Bronchial epithelial cell (primary cell): ENCODE data around the gene RTL3. TPM values are rescaled to one million over a fixed set of nuclear protein-coding genes. Genes with fewer than 3 reads are reported as not detected.
"Not testable (repeated sequence)": the region's sequence is repeated elsewhere in the genome, so short reads cannot be mapped to it uniquely, and the experiment has no call there.

Source experiments
- DNase-seq: peaks from one replicate; pipeline ENCODE4 v3.0.0-alpha.2; 2010; ENCODE audit warnings: low read depth
- FAIRE-seq: peaks from 2 replicates; lab custom pipeline; 2011; peaks lifted over from hg19 to GRCh38; lab: Jason Lieb, UNC
- H3K27me3 ChIP-seq: 2 replicates; pipeline ENCODE4 v1.5.1; 2011; ENCODE audit warnings: low read length; ENCODE audit not compliant: control insufficient read depth, insufficient read depth
- H3K36me3 ChIP-seq: 2 replicates; pipeline ENCODE4 v1.5.1; 2011; ENCODE audit warnings: low read length; ENCODE audit not compliant: control insufficient read depth, insufficient read depth
- H3K4me3 ChIP-seq: 2 replicates; pipeline ENCODE4 v1.5.1; 2011; ENCODE audit warnings: mild to moderate bottlenecking, low read depth, low read length, control low read depth
- CTCF ChIP-seq: IDR thresholded peaks from 2 replicates; pipeline ENCODE4 v1.5.1; 2011; ENCODE audit warnings: mild to moderate bottlenecking, moderate library complexity, low read length, control low read depth, inconsistent platforms; ENCODE audit not compliant: insufficient read depth, severe bottlenecking
- total RNA-seq: library from RNA; depleted of rRNA; stranded (reverse); fragments of >200 nt; gene quantifications from 2 replicates; pipeline ENCODE4 v1.2.1, GENCODE V29; 2014

Gene RTL3
- total RNA-seq, 1 donor from 2014 or later, result not detected

GRCh38 chrX:78658414-78658813, 714 bp downstream of the RTL3 start:
- no peaks in the 10 kb centered on the region for H3K36me3 ChIP-seq
- TF ChIP-seq CTCF, result no peak
- no peaks in the 10 kb centered on the region for H3K27me3 ChIP-seq
- FAIRE-seq, result no peak
- no peak for DNase-seq
- no peak overlapping the region for H3K4me3 ChIP-seq

DNA sequence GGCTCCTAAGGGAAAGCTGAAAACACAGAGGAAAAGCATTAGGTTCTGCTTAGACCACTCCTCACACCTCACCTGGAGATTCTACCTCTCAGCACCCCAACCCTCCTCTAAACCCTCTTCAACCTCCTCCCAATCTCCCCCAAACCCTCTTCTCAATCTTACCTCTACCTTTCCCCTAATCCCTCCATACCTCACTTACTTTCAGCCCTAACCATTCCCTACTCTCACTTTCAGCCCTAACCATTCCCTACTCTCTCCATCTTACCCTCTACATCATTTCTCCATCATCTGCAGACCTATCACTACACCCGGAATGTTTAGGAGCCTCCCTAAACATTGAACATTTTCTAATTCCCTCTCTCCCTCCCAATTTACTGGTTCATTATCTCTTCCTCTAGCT, 3.5 kb downstream of the RTL3 start:
- TF ChIP-seq CTCF, result no peak
- Histone ChIP-seq H3K4me3 (no peak overlapping the region), H3K27me3 (no peaks in the 10 kb centered on the region), H3K36me3 (no peaks in the 10 kb centered on the region)
- DNase-seq (no peak), FAIRE-seq (no peak)

DNA sequence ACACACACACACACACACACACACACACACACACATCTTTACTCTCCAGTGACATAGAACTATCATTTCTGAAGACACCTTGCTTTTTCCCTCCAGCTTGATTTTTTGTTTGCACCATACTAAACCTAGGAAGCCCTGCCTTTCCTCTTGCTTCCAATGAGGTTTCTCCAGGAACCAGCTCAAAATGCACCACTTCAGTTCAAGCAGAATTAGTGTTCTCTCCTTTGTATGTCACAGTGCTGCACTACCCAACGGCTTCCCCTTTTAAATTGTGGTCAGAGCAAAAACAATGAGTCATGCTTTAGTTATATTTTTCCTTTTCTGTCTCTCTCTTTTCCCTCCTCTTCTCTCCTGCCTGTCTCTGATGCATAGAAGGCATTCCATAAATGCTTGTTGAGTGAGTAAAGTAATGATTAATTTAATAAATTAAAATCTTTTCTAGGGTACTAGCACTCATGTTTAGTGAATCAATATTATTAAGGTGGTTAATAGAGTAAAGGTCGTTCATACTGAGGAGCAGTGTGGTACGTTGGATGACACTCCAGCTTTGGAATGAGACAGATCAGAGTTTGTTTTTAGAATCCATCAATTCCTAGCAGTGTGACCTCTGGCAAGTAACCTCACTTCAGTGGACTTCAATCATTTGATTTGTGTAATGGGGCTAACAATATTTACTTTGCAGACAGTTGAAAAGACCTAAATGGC, 5.9 kb downstream of the RTL3 start:
- no peak for FAIRE-seq

DNA sequence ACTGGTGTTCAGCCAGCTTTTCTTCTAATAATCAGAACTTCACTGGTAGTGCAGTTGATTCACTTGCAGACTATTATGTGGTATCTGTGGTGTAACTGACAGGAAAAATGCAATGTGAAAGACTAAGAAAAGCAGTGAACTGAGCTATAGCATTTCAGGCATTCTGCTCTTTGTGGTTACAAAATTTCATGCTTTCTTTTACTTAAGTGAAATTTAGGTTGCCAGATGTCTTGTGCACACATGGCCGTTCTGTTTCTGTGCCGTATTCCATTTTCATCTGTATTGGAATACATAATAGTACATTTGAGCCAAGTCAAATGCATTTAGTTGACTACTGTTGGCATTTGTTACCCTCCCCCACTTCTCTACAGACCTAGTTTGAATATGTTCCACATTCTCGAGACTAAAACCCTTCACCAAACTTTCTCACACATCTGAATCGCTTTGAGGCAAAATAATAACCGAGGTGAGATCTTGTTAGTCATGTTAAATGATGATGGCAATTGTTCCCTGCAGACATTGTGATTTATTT, 8.2 kb downstream of the RTL3 start:
- no peaks in the 10 kb centered on the region for H3K36me3 ChIP-seq
- DNase-seq, result no peak
- FAIRE-seq, result no peak
- H3K27me3 ChIP-seq, result no peaks in the 10 kb centered on the region
- TF ChIP-seq CTCF, result no peak
- H3K4me3 ChIP-seq, result no peak overlapping the region

More for the DNA sequence above, 5.9 kb downstream of the RTL3 start:
- no peak overlapping the region for H3K4me3 ChIP-seq
- no peak for TF ChIP-seq CTCF
- DNase-seq, result peak; percentile 77
- no peaks in the 10 kb centered on the region for H3K27me3 ChIP-seq
- H3K36me3 ChIP-seq, result no peaks in the 10 kb centered on the region

DNA sequence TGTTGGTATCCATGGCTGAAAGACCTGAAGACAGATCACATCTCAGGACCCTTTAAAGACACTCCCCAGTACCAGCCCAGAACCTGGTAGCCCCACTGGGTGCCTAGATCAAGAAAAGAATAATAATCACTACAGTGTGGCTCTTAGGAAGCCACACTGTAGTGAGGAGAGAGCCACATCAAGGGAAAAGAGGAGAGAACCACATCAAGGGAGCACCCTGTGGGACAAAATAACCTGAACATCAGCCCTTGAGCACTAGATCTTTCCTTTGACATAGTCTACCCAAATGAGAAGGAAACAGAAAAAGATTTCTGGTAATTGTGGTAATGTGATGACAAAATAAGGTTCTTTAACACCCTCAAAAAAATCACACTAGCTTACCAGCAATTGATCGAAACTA, 15.3 kb downstream of the RTL3 start:
- DNase-seq (no peak), FAIRE-seq (no peak)
- H3K4me3 ChIP-seq, result no peak overlapping the region
- H3K27me3 ChIP-seq, result no peaks in the 10 kb centered on the region
- TF ChIP-seq CTCF, result no peak
- H3K36me3 ChIP-seq, result no peaks in the 10 kb centered on the region

DNA sequence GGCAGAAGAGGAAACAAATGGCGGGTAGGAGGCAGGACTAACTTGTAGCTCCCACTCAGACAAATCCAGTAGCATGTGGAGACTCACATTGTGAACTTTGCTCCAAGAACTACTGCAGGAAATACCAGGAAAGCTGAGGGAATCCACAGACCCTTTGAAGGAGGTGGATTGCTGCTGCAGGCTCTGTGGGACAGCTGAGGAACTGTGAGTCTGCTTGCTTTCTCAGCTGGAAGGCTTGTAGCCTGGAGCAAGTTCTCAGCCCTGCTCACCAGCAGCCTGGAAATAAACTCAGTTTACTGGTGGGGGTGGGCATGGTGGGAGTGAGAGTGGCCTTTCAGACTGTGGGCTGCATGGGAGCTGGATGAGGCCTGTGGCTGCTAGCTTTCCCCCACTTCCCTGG, 16.0 kb downstream of the RTL3 start:
- no peak for DNase-seq
- no peak for TF ChIP-seq CTCF
- peak; percentile 47 for FAIRE-seq
- H3K36me3 ChIP-seq, result no peaks in the 10 kb centered on the region
- no peaks in the 10 kb centered on the region for H3K27me3 ChIP-seq
- no peak overlapping the region for H3K4me3 ChIP-seq

DNA sequence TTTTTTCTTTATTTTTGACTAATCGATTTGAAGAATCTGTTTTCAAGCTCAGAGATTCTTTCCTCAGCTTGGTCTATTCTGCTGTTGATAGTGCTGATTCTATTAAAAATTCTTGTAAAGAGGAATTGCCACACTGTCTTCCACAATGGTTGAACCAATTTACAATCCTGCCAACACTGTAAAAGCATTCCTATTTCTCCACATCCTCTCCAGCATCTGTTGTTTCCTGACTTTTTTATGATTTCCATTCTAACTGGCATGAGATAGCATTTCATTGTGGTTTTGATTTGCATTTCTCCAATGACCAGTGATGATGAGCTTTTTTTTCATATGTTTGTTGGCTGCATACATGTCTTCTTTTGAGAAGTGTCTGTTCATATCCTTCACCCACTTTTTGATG, 23.0 kb downstream of the RTL3 start:
- FAIRE-seq, DNase-seq, H3K36me3 ChIP-seq, H3K4me3 ChIP-seq, H3K27me3 ChIP-seq: not testable (repeated sequence)
